ENCODE data around the gene ABCF2.

The ABCF2 gene

DNA sequence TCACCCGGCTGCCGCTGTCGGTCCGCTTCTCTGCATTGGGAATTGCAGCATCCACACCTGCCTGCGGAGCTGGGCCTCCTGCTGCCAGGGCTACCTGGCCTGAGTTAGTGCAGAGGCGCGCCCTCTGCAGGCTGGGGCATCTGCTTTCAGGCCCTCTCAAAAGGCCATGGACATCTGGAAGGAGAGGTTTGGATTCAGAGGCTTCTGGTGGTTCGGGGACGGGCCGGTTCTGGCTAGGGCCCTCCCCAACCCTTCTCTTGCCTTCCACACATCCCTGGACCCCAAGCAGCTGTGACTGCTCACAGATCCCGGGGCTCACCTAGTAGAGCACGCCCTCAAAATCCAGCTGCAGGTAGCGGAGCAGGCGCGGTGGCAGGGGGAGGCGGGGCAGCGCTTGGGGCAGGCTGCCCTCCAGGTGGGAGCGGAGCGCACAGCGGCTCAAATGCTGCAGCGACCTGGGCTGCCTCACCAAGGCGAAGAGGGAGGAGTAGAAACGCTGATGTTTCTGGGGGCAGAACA lies 51.2 kb downstream of the ABCF2 start:
- Histone ChIP-seq H2BK5ac (ENCODE audit: low read length) (no peak overlapping the region), H2AFZ (ENCODE audit: low read length) (no peak overlapping the region), H3K4ac (ENCODE audit: low read length) (no peak overlapping the region), H3K79me1 (ENCODE audit: low read depth, low read length) (no peaks in the 10 kb centered on the region), H3K4me3 (ENCODE audit: low read length in 2 of 2) (no peak overlapping the region), H3K9ac (ENCODE audit: low read depth, low read length, poor library complexity) (no peak overlapping the region), H3K18ac (ENCODE audit: low read length) (peak overlapping the region; percentile 68), H3K27me3 (ENCODE audit: control insufficient read depth in 3 of 3, insufficient read depth in 3 of 3, low read depth in 1 of 3, low read length in 3 of 3) (peaks cover 2 to 52% (median 19%) of the 10 kb centered on the region in 3 experiments), H3K14ac (ENCODE audit: low read length) (no peak overlapping the region), H3K27ac (replicated peaks; ENCODE audit: low read length) (no peak overlapping the region), H2BK15ac (ENCODE audit: low read length) (peak overlapping the region; percentile 77), H4K91ac (ENCODE audit: low read depth, low read length, poor library complexity) (no peak overlapping the region), H2BK120ac (ENCODE audit: low read depth, low read length) (no peak overlapping the region), H3K23ac (ENCODE audit: low read depth, low read length, poor library complexity) (peak overlapping the region; percentile 31), H3K9me3 (replicated peaks in 1 of 2; ENCODE audit: control insufficient read depth in 2 of 2, insufficient read depth in 1 of 2, low read depth in 1 of 2, low read length in 2 of 2) (peaks cover 0 to 12% of the 10 kb centered on the region in 2 donors), H4K8ac (ENCODE audit: low read depth, low read length) (no peak overlapping the region), H2AK5ac (ENCODE audit: low read depth, low read length) (peak overlapping the region; percentile 42), H3K36me3 (replicated peaks in 1 of 2; ENCODE audit: control insufficient read depth in 2 of 2, insufficient read depth in 2 of 2, low read length in 2 of 2) (no peaks in the 10 kb centered on the region), H2BK12ac (ENCODE audit: low read length) (peak overlapping the region; percentile 3), H3K4me1 (ENCODE audit: control insufficient read depth in 2 of 2, insufficient read depth in 1 of 2, low read depth in 1 of 2, low read length in 2 of 2) (peaks cover 0 to 3% of the 10 kb centered on the region in 2 donors), H3K4me2 (ENCODE audit: insufficient read depth, low read length, poor library complexity, severe bottlenecking) (no peak overlapping the region)
- no CpG with 5 or more reads among the region's 23 CpGs for WGBS, 2 donors (ENCODE audit: extremely low coverage in 2 of 2, insufficient read length in 2 of 2, insufficient replicate concordance in 1 of 2)
- no peak for DNase-seq (ENCODE audit: low spot score)

DNA sequence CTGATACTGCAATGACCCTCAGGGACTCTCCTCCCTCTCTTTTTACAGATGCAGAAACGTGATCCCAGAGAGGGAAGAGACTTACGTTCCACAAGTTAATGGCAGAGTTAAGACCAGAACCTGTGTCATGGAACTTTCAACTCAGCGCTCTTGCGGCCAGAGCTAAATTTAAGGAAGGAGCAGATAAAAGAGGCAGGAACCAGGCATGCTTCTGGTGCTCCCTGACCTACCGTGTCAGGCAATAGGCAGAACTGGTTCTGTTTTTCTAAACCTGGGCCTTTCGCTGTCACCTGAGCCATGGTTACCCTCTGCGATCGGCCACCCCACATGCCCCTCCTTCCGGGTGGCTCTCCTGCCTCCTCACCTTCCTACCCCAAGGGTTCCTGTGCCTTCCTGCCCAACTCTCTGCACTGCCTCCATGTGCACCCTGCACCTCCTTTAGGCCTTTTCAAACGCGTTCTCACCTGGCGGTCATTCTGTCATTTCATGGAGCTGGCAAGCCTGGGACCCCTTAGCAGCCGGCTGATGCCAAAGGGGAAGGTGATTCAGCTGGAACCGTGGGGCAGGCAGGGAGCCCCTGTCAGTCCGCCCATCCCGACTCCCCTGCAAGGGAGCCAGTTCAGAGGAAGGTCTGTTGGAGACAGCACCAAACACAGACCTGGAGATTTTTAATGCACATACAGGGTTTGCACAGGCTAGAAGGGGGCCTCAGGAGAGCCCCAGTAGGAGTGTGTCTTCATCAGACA lies 51.8 kb downstream of the ABCF2 start:
- Histone ChIP-seq H3K23ac (ENCODE audit: low read depth, low read length, poor library complexity) (peak overlapping the region; percentile 81), H3K4me3 (ENCODE audit: low read length in 2 of 2) (no peak overlapping the region), H3K4me2 (ENCODE audit: insufficient read depth, low read length, poor library complexity, severe bottlenecking) (no peak overlapping the region), H3K27ac (replicated peaks; ENCODE audit: low read length) (no peak overlapping the region), H3K79me1 (ENCODE audit: low read depth, low read length) (no peaks in the 10 kb centered on the region), H3K18ac (ENCODE audit: low read length) (no peak overlapping the region), H2BK12ac (ENCODE audit: low read length) (no peak overlapping the region), H3K14ac (ENCODE audit: low read length) (no peak overlapping the region), H3K4ac (ENCODE audit: low read length) (no peak overlapping the region), H3K4me1 (ENCODE audit: control insufficient read depth in 2 of 2, insufficient read depth in 1 of 2, low read depth in 1 of 2, low read length in 2 of 2) (peaks cover 0 to 3% of the 10 kb centered on the region in 2 donors), H3K27me3 (ENCODE audit: control insufficient read depth in 3 of 3, insufficient read depth in 3 of 3, low read depth in 1 of 3, low read length in 3 of 3) (peaks cover 2 to 50% (median 19%) of the 10 kb centered on the region in 3 experiments), H3K9ac (ENCODE audit: low read depth, low read length, poor library complexity) (no peak overlapping the region), H3K36me3 (replicated peaks in 1 of 2; ENCODE audit: control insufficient read depth in 2 of 2, insufficient read depth in 2 of 2, low read length in 2 of 2) (no peaks in the 10 kb centered on the region), H2BK15ac (ENCODE audit: low read length) (peak overlapping the region; percentile 77), H2AFZ (ENCODE audit: low read length) (no peak overlapping the region), H2AK5ac (ENCODE audit: low read depth, low read length) (peak overlapping the region; percentile 42), H3K9me3 (replicated peaks in 1 of 2; ENCODE audit: control insufficient read depth in 2 of 2, insufficient read depth in 1 of 2, low read depth in 1 of 2, low read length in 2 of 2) (peaks cover 0 to 12% of the 10 kb centered on the region in 2 donors), H2BK5ac (ENCODE audit: low read length) (no peak overlapping the region), H2BK120ac (ENCODE audit: low read depth, low read length) (no peak overlapping the region), H4K8ac (ENCODE audit: low read depth, low read length) (no peak overlapping the region), H4K91ac (ENCODE audit: low read depth, low read length, poor library complexity) (no peak overlapping the region)
- no CpG with 5 or more reads among the region's 16 CpGs for WGBS, 2 donors (ENCODE audit: extremely low coverage in 2 of 2, insufficient read length in 2 of 2, insufficient replicate concordance in 1 of 2)
- no peak for DNase-seq (ENCODE audit: low spot score)

- H2BK15ac ChIP-seq (ENCODE audit: low read length), result no peak overlapping the region
- no peak for DNase-seq (ENCODE audit: low spot score)
- H2AK5ac ChIP-seq (ENCODE audit: low read depth, low read length), result peak overlapping the region; percentile 26
- no peak overlapping the region for H3K4me3 ChIP-seq (ENCODE audit: low read length in 2 of 2)
- peaks cover 0 to 3% of the 10 kb centered on the region in 2 donors for H3K4me1 ChIP-seq (ENCODE audit: control insufficient read depth in 2 of 2, insufficient read depth in 1 of 2, low read depth in 1 of 2, low read length in 2 of 2)
- no peaks in the 10 kb centered on the region for H3K36me3 ChIP-seq (replicated peaks in 1 of 2; ENCODE audit: control insufficient read depth in 2 of 2, insufficient read depth in 2 of 2, low read length in 2 of 2)
- H4K91ac ChIP-seq (ENCODE audit: low read depth, low read length, poor library complexity), result no peak overlapping the region
- H3K27ac ChIP-seq (replicated peaks; ENCODE audit: low read length), result no peak overlapping the region
- no peak overlapping the region for H3K4me2 ChIP-seq (ENCODE audit: insufficient read depth, low read length, poor library complexity, severe bottlenecking)
- no peaks in the 10 kb centered on the region for H3K79me1 ChIP-seq (ENCODE audit: low read depth, low read length)
- no peak overlapping the region for H2BK5ac ChIP-seq (ENCODE audit: low read length)
- H2AFZ ChIP-seq (ENCODE audit: low read length), result no peak overlapping the region
- no peak overlapping the region for H3K18ac ChIP-seq (ENCODE audit: low read length)
- H3K9ac ChIP-seq (ENCODE audit: low read depth, low read length, poor library complexity), result peak overlapping the region; percentile 33
- no peak overlapping the region for H4K8ac ChIP-seq (ENCODE audit: low read depth, low read length)
- H3K4ac ChIP-seq (ENCODE audit: low read length), result no peak overlapping the region
- no peak overlapping the region for H2BK120ac ChIP-seq (ENCODE audit: low read depth, low read length)
- H3K9me3 ChIP-seq (replicated peaks in 1 of 2; ENCODE audit: control insufficient read depth in 2 of 2, insufficient read depth in 1 of 2, low read depth in 1 of 2, low read length in 2 of 2), result peaks cover 0 to 12% of the 10 kb centered on the region in 2 donors
- peaks cover 2 to 54% (median 22%) of the 10 kb centered on the region in 3 experiments for H3K27me3 ChIP-seq (ENCODE audit: control insufficient read depth in 3 of 3, insufficient read depth in 3 of 3, low read depth in 1 of 3, low read length in 3 of 3)
- WGBS, 2 donors (ENCODE audit: extremely low coverage in 2 of 2, insufficient read length in 2 of 2, insufficient replicate concordance in 1 of 2), result no CpG with 5 or more reads among the region's 77 CpGs
- H3K23ac ChIP-seq (ENCODE audit: low read depth, low read length, poor library complexity), result peak overlapping the region; percentile 39
- no peak overlapping the region for H3K14ac ChIP-seq (ENCODE audit: low read length)
- no peak overlapping the region for H2BK12ac ChIP-seq (ENCODE audit: low read length)
Measured at GRCh38 chr7:151174246-151175046, 52.6 kb downstream of the ABCF2 start.

All from neuronal stem cell (in vitro differentiated cells).